ENCODE measurements around the gene PCLAF. TPM values are rescaled to one million over a fixed set of nuclear protein-coding genes. Genes with fewer than 3 reads are reported as not detected.
"Not testable (repeated sequence)": the region's sequence is repeated elsewhere in the genome, so short reads cannot be mapped to it uniquely, and the experiment has no call there.

PCLAF gene
- total RNA-seq, 1 donor from 2014 or later = 81.9 TPM

- H3K27ac Mint-ChIP-seq = peak overlapping the region; percentile 97
- no peaks in the 10 kb centered on the region for H3K27me3 Mint-ChIP-seq
- no peaks in the 10 kb centered on the region for H3K9me3 Mint-ChIP-seq
- peak overlapping the region; percentile 89 for H3K4me3 Mint-ChIP-seq
- peaks cover 4% of the 10 kb centered on the region for H3K36me3 Mint-ChIP-seq (ENCODE audit: low read depth)
- no peak for DNase-seq
- intact Hi-C loops (cut with micrococcal nuclease) = no loop called here
- peaks cover 17% of the 10 kb centered on the region for H3K4me1 Mint-ChIP-seq
Measured at GRCh38 chr15:64354688-64355344, 26.4 kb downstream of the PCLAF start.

GRCh38 chr15:64351265-64351664 is 30.0 kb downstream of the PCLAF start:
- Mint-ChIP-seq H3K4me3 (no peak overlapping the region), H3K4me1 (peaks cover 16% of the 10 kb centered on the region), H3K36me3 (ENCODE audit: low read depth) (peaks cover 16% of the 10 kb centered on the region), H3K9me3 (no peaks in the 10 kb centered on the region), H3K27me3 (no peaks in the 10 kb centered on the region), H3K27ac (no peak overlapping the region)
- no peak for DNase-seq
- intact Hi-C loops (cut with micrococcal nuclease) = no loop called here

- no peaks in the 10 kb centered on the region for H3K27me3 Mint-ChIP-seq
- H3K4me1 Mint-ChIP-seq = peaks cover 5% of the 10 kb centered on the region
- DNase-seq = no peak
- H3K4me3 Mint-ChIP-seq = no peak overlapping the region
- no peak overlapping the region for H3K27ac Mint-ChIP-seq
- intact Hi-C loops (cut with micrococcal nuclease) = no loop called here
- H3K36me3 Mint-ChIP-seq (ENCODE audit: low read depth) = peaks cover 14% of the 10 kb centered on the region
- H3K9me3 Mint-ChIP-seq = no peaks in the 10 kb centered on the region
Measured at GRCh38 chr15:64349375-64349774, 31.9 kb downstream of the PCLAF start.

GRCh38 chr15:64348455-64348854 is 32.8 kb downstream of the PCLAF start:
- Mint-ChIP-seq H3K36me3 (ENCODE audit: low read depth) (peaks cover 15% of the 10 kb centered on the region), H3K27ac (no peak overlapping the region), H3K4me1 (peaks cover 5% of the 10 kb centered on the region), H3K27me3 (no peaks in the 10 kb centered on the region), H3K9me3 (no peaks in the 10 kb centered on the region), H3K4me3 (no peak overlapping the region)
- DNase-seq = no peak
- intact Hi-C loops (cut with micrococcal nuclease) = no loop called here

- DNase-seq; H3K27ac Mint-ChIP-seq; H3K9me3 Mint-ChIP-seq; H3K4me1 Mint-ChIP-seq; H3K27me3 Mint-ChIP-seq; intact Hi-C loops (cut with micrococcal nuclease); H3K4me3 Mint-ChIP-seq: not testable (repeated sequence)
- peaks cover 28% of the 10 kb centered on the region for H3K36me3 Mint-ChIP-seq (ENCODE audit: low read depth)
Measured at GRCh38 chr15:64346242-64346641, 35.0 kb downstream of the PCLAF start.

GRCh38 chr15:64344651-64345294 is 36.5 kb downstream of the PCLAF start:
- H3K9me3 Mint-ChIP-seq = no peaks in the 10 kb centered on the region
- no peak for DNase-seq
- H3K4me1 Mint-ChIP-seq = peaks cover 8% of the 10 kb centered on the region
- H3K27ac Mint-ChIP-seq = no peak overlapping the region
- intact Hi-C loops (cut with micrococcal nuclease) = no loop called here
- H3K4me3 Mint-ChIP-seq = no peak overlapping the region
- H3K36me3 Mint-ChIP-seq (ENCODE audit: low read depth) = peaks cover 26% of the 10 kb centered on the region
- H3K27me3 Mint-ChIP-seq = no peaks in the 10 kb centered on the region

- H3K9me3 Mint-ChIP-seq = no peaks in the 10 kb centered on the region
- H3K27ac Mint-ChIP-seq = no peak overlapping the region
- intact Hi-C loops (cut with micrococcal nuclease) = no loop called here
- H3K4me3 Mint-ChIP-seq = no peak overlapping the region
- no peak for DNase-seq
- peaks cover 6% of the 10 kb centered on the region for H3K4me1 Mint-ChIP-seq
- H3K36me3 Mint-ChIP-seq (ENCODE audit: low read depth) = peaks cover 27% of the 10 kb centered on the region
- no peaks in the 10 kb centered on the region for H3K27me3 Mint-ChIP-seq
Measured at GRCh38 chr15:64343841-64344240, 37.4 kb downstream of the PCLAF start.

- Mint-ChIP-seq H3K27me3 (no peaks in the 10 kb centered on the region), H3K9me3 (no peaks in the 10 kb centered on the region), H3K4me1 (peaks cover 6% of the 10 kb centered on the region), H3K27ac (no peak overlapping the region), H3K4me3 (no peak overlapping the region), H3K36me3 (ENCODE audit: low read depth) (peaks cover 30% of the 10 kb centered on the region)
- intact Hi-C loops (cut with micrococcal nuclease) = no loop called here
- DNase-seq = no peak
Measured at GRCh38 chr15:64343222-64343621, 38.0 kb downstream of the PCLAF start.

- Mint-ChIP-seq H3K36me3 (ENCODE audit: low read depth) (peaks cover 28% of the 10 kb centered on the region), H3K4me1 (peaks cover 8% of the 10 kb centered on the region), H3K27me3 (no peaks in the 10 kb centered on the region), H3K27ac (no peak overlapping the region), H3K9me3 (no peaks in the 10 kb centered on the region), H3K4me3 (no peak overlapping the region)
- intact Hi-C loops (cut with micrococcal nuclease) = no loop called here
- DNase-seq = no peak
Measured at GRCh38 chr15:64341961-64342360, 39.3 kb downstream of the PCLAF start.

GRCh38 chr15:64340355-64340754 is 40.9 kb downstream of the PCLAF start:
- H3K27me3 Mint-ChIP-seq = no peaks in the 10 kb centered on the region
- no peak for DNase-seq
- no peaks in the 10 kb centered on the region for H3K9me3 Mint-ChIP-seq
- H3K4me1 Mint-ChIP-seq = peaks cover 13% of the 10 kb centered on the region
- no peak overlapping the region for H3K27ac Mint-ChIP-seq
- H3K4me3 Mint-ChIP-seq = no peak overlapping the region
- H3K36me3 Mint-ChIP-seq (ENCODE audit: low read depth) = peaks cover 24% of the 10 kb centered on the region
- intact Hi-C loops (cut with micrococcal nuclease) = no loop called here

- peaks cover 26% of the 10 kb centered on the region for H3K4me1 Mint-ChIP-seq
- H3K27me3 Mint-ChIP-seq = no peaks in the 10 kb centered on the region
- intact Hi-C loops (cut with micrococcal nuclease) = no loop called here
- no peak overlapping the region for H3K27ac Mint-ChIP-seq
- DNase-seq = no peak
- no peak overlapping the region for H3K4me3 Mint-ChIP-seq
- peaks cover 28% of the 10 kb centered on the region for H3K36me3 Mint-ChIP-seq (ENCODE audit: low read depth)
- no peaks in the 10 kb centered on the region for H3K9me3 Mint-ChIP-seq
Measured at GRCh38 chr15:64337761-64338160, 43.5 kb downstream of the PCLAF start.

GRCh38 chr15:64333986-64334929 is 47.0 kb downstream of the PCLAF start:
- H3K27me3 Mint-ChIP-seq = no peaks in the 10 kb centered on the region
- DNase-seq = peak; percentile 66
- H3K36me3 Mint-ChIP-seq (ENCODE audit: low read depth) = peaks cover 19% of the 10 kb centered on the region
- H3K27ac Mint-ChIP-seq = peak overlapping the region; percentile 59
- H3K9me3 Mint-ChIP-seq = no peaks in the 10 kb centered on the region
- no peak overlapping the region for H3K4me3 Mint-ChIP-seq
- peaks cover 24% of the 10 kb centered on the region for H3K4me1 Mint-ChIP-seq
- intact Hi-C loops (cut with micrococcal nuclease) = no loop called here

GRCh38 chr15:64333516-64333915 is 47.7 kb downstream of the PCLAF start:
- intact Hi-C loops (cut with micrococcal nuclease) = no loop called here
- Mint-ChIP-seq H3K36me3 (ENCODE audit: low read depth) (peaks cover 15% of the 10 kb centered on the region), H3K27ac (peak overlapping the region; percentile 59), H3K4me3 (no peak overlapping the region), H3K9me3 (no peaks in the 10 kb centered on the region), H3K4me1 (peaks cover 22% of the 10 kb centered on the region), H3K27me3 (no peaks in the 10 kb centered on the region)
- no peak for DNase-seq

GRCh38 chr15:64331668-64332067 is 49.6 kb downstream of the PCLAF start:
- not testable (repeated sequence) for H3K4me3 Mint-ChIP-seq

More at GRCh38 chr15:64331668-64332067, 49.6 kb downstream of the PCLAF start:
- peaks cover 20% of the 10 kb centered on the region for H3K4me1 Mint-ChIP-seq
- H3K9me3 Mint-ChIP-seq; DNase-seq; H3K36me3 Mint-ChIP-seq (ENCODE audit: low read depth); H3K27me3 Mint-ChIP-seq; H3K27ac Mint-ChIP-seq; intact Hi-C loops (cut with micrococcal nuclease): not testable (repeated sequence)

Measured in activated CD4-positive, alpha-beta T cell treated with anti-CD3 and anti-CD28 coated beads, Interleukin-2, amount 10 ng/mL, durations not matched to agents 24 days and 14 days (primary cell).